Measurements from ENCODE around the gene LRMDA. TPM values are rescaled to one million over a fixed set of nuclear protein-coding genes. Genes with fewer than 3 reads are reported as not detected.

LRMDA gene
- total RNA-seq, 2 experiments from 2014 or later = not detected

- no peak overlapping the region for H2AFZ ChIP-seq (ENCODE audit: low read length)
- H3K4me1 ChIP-seq (ENCODE audit: insufficient read depth, low read length, poor library complexity, severe bottlenecking) = no peaks in the 10 kb centered on the region
- no peaks in the 10 kb centered on the region for H3K9me3 ChIP-seq (ENCODE audit: low read length)
- no peaks in the 10 kb centered on the region for H3K79me2 ChIP-seq (ENCODE audit: insufficient read depth, low read depth, low read length)
- H3K4me2 ChIP-seq (ENCODE audit: low read length) = no peak overlapping the region
- no peaks in the 10 kb centered on the region for H4K20me1 ChIP-seq (ENCODE audit: insufficient read depth, low read length)
- intact Hi-C loops (cut with micrococcal nuclease; ENCODE audit: unreplicated experiment) = no loop called here
- no peaks in the 10 kb centered on the region for H3K9me2 ChIP-seq (ENCODE audit: insufficient read depth, low read length)
- H3K36me3 ChIP-seq (ENCODE audit: insufficient read depth, low read length) = no peaks in the 10 kb centered on the region
- H3K27ac ChIP-seq (ENCODE audit: low read depth, low read length, poor library complexity, severe bottlenecking) = no peak overlapping the region
- no peak overlapping the region for H3K4me3 ChIP-seq (ENCODE audit: low read depth, low read length, poor library complexity, severe bottlenecking)
- POLR2A ChIA-PET = no interaction called here
- CTCF ChIA-PET (ENCODE audit: unreplicated experiment) = no interaction called here
- no TSS peak for BruUV-seq (replicated peaks)
- DNase-seq (ENCODE audit: low spot score) = no peak
- TF ChIP-seq EZH2phosphoT487 (IDR thresholded peaks at IDR 0.05; ENCODE audit: borderline replicate concordance, low read depth, low read length) = no peak
- TF ChIP-seq CTCF (conservative IDR thresholded peaks at IDR 0.05; ENCODE audit: low read length) = no peak
Measured at GRCh38 chr10:75681334-75681733, 249.9 kb downstream of the LRMDA start.

DNA sequence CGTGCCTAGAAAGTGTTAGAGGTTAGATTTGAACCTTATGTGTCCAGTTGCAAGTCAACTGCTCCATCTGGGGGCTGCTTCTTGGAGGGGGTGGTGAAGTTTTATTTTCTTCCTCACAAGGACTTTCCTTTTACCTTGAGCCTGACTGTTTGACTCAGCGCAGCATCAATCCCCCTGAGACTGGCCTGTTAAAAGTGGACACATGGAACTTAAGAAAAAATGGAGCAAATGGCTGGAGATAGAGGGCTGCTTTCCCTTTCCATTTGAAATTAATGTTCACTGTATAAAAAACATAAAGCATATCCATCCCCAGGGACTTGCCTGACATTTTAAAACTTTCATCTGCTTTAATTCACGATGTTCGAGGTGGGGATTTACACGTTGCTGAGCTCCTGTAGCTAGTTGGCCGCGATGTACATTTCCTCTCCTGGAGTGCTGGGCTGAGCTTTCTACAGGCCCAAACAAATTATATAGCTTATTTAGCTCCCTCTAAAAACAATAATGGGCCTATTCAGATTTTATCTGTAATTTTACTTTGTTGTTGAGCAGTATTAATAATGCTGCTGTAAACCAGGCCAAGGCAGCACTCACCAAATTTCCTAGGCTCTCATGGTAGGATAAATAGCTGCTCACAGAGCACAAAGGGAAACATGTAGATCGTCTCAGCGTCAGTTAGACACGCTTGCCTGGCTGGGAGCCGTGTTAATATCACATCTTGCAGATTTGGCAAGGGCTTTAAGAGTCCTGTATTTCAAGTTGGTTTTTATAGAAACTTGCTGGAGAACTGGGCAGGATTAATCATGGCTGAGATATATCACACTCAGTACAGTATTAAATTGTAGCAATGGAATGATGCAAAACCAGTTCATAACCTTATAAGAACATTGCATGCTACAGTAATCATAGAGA, 251.5 kb downstream of the LRMDA start:
- ChIA-PET POLR2A (no interaction called here), CTCF (ENCODE audit: unreplicated experiment) (no interaction called here)
- no peak overlapping the region for H3K4me3 ChIP-seq (ENCODE audit: low read depth, low read length, poor library complexity, severe bottlenecking)
- TF ChIP-seq CTCF (conservative IDR thresholded peaks at IDR 0.05; ENCODE audit: low read length) = no peak
- no peak for TF ChIP-seq EZH2phosphoT487 (IDR thresholded peaks at IDR 0.05; ENCODE audit: borderline replicate concordance, low read depth, low read length)
- no peaks in the 10 kb centered on the region for H3K4me1 ChIP-seq (ENCODE audit: insufficient read depth, low read length, poor library complexity, severe bottlenecking)
- H3K9me3 ChIP-seq (ENCODE audit: low read length) = no peaks in the 10 kb centered on the region
- H3K9me2 ChIP-seq (ENCODE audit: insufficient read depth, low read length) = no peaks in the 10 kb centered on the region
- no peak overlapping the region for H3K4me2 ChIP-seq (ENCODE audit: low read length)
- H4K20me1 ChIP-seq (ENCODE audit: insufficient read depth, low read length) = no peaks in the 10 kb centered on the region
- intact Hi-C loops (cut with micrococcal nuclease; ENCODE audit: unreplicated experiment) = no loop called here
- no peak overlapping the region for H2AFZ ChIP-seq (ENCODE audit: low read length)
- no peak for DNase-seq (ENCODE audit: low spot score)
- H3K36me3 ChIP-seq (ENCODE audit: insufficient read depth, low read length) = no peaks in the 10 kb centered on the region
- no TSS peak for BruUV-seq (replicated peaks)
- no peaks in the 10 kb centered on the region for H3K79me2 ChIP-seq (ENCODE audit: insufficient read depth, low read depth, low read length)
- no peak overlapping the region for H3K27ac ChIP-seq (ENCODE audit: low read depth, low read length, poor library complexity, severe bottlenecking)

- DNase-seq (ENCODE audit: low spot score) = no peak
- intact Hi-C loops (cut with micrococcal nuclease; ENCODE audit: unreplicated experiment) = no loop called here
- H3K4me3 ChIP-seq (ENCODE audit: low read depth, low read length, poor library complexity, severe bottlenecking) = no peak overlapping the region
- no peak overlapping the region for H2AFZ ChIP-seq (ENCODE audit: low read length)
- no peaks in the 10 kb centered on the region for H3K9me3 ChIP-seq (ENCODE audit: low read length)
- no peak for TF ChIP-seq CTCF (conservative IDR thresholded peaks at IDR 0.05; ENCODE audit: low read length)
- no peak for TF ChIP-seq EZH2phosphoT487 (IDR thresholded peaks at IDR 0.05; ENCODE audit: borderline replicate concordance, low read depth, low read length)
- ChIA-PET POLR2A (interaction anchor here (0.9 kb wide), 1 partner anchor 11 kb away, joined by 3 read pairs; no protein-coding TSS in a partner anchor), CTCF (ENCODE audit: unreplicated experiment) (no interaction called here)
- no peaks in the 10 kb centered on the region for H3K36me3 ChIP-seq (ENCODE audit: insufficient read depth, low read length)
- H3K79me2 ChIP-seq (ENCODE audit: insufficient read depth, low read depth, low read length) = no peaks in the 10 kb centered on the region
- H3K9me2 ChIP-seq (ENCODE audit: insufficient read depth, low read length) = no peaks in the 10 kb centered on the region
- H3K4me2 ChIP-seq (ENCODE audit: low read length) = no peak overlapping the region
- H3K4me1 ChIP-seq (ENCODE audit: insufficient read depth, low read length, poor library complexity, severe bottlenecking) = no peaks in the 10 kb centered on the region
- BruUV-seq (replicated peaks) = no TSS peak
- no peak overlapping the region for H3K27ac ChIP-seq (ENCODE audit: low read depth, low read length, poor library complexity, severe bottlenecking)
- no peaks in the 10 kb centered on the region for H4K20me1 ChIP-seq (ENCODE audit: insufficient read depth, low read length)
Measured at GRCh38 chr10:75685187-75685586, 253.8 kb downstream of the LRMDA start.

All from OCI-LY7 (cell line).